GM21360 (cell line): Measurements from ENCODE around the gene FOXA1.

ENCODE experiments used
- ATAC-seq: cut with Tn5 transposase; IDR thresholded peaks from one replicate; pipeline ENCODE4 v1.9.1; 2021; ENCODE audit warnings: mild to moderate bottlenecking, moderate library complexity; ENCODE audit not compliant: unreplicated experiment

FOXA1 gene

DNA sequence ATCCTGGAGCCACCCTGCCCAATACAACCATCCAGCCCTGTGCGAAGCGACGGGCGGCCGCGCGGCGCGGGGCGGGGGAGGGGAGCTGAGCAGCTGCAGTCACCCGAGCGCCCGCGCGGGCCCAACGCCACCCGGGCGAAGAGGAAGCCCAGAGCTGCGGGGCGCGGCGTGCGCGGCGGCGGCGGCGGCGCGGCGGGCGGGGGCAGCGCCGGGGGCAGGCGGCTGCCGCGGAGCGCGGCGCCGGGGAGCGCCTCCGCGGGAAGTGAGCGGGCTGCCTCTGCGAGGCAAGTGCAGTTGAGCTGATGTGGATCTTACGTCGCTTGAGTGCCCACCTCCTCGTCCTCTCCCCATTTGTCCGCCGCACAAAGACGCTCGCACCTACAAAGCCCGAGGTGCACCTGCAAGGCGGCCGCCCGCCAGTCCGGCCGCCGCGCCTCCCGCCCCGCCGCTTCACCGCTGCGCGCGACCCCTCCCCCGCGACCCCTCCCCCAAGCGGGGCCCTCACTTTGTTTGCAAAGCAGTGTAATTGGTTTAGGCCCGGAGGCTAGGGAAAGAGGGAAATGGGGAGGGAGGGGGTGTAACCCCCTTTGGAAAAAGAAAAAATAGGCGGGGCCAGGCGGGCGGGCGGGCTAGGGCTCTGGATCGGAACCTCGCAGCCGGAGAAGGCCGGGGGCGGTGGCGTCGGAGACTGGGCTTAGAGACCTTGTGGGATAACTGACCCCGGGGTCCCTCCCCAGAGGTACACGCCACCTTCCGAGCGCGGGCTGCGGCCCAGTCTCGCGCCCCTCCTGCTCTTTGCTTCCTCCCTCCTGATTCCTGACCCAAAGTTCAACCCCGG, at the start of gene FOXA1, which contains the start of gene TTC6:
TSS of gene FOXA1 (minus strand) at position 279 of the 838 bp plus-strand sequence. CDS start at position 2, 277 bp downstream.
TSS of gene TTC6 (plus strand) at position 659 of the 838 bp plus-strand sequence. CDS start 26,436 bp downstream, outside the sequence.
- ATAC-seq = no peak

DNA sequence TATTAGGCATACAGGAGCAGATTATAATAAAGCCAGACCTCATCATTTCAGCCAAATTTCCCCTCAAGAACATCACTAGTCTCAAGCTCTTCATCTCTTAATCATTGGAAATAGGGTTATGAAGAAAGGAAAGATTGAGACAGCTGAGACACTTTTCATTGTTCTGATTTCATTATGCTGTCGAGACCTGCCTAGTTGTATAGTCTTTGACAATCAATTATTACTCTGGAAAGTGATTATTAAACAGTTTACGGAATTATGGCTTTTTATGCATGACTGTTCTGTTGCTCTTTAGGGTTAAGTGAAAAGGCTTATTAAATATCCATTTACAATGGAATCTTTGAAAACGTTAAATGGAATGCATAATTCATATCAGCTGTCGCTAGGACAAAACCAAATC, 48.7 kb upstream of the FOXA1 start:
- no peak for ATAC-seq

DNA sequence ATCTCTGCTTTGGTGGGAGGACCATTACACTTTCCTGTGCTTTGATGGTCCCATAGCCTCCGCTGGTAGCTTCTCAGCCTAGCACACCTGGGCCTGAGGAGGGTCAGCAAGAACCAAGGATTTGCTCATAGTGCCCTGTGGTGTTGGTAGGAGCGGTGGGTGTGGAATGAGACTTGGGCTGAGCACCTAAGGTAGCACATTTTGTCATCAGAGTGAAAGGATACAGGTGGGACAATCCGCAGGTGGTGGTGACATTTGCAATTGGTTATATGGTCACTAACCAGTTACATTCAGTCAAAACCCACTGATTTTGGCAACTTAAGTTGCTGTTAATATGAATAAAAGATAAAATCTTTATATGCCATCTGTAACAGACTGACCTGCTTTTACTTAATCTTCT, 47.1 kb upstream of the FOXA1 start:
- no peak for ATAC-seq

GRCh38 chr14:37641117-37641516, 46.1 kb upstream of the FOXA1 start:
- no peak for ATAC-seq

DNA sequence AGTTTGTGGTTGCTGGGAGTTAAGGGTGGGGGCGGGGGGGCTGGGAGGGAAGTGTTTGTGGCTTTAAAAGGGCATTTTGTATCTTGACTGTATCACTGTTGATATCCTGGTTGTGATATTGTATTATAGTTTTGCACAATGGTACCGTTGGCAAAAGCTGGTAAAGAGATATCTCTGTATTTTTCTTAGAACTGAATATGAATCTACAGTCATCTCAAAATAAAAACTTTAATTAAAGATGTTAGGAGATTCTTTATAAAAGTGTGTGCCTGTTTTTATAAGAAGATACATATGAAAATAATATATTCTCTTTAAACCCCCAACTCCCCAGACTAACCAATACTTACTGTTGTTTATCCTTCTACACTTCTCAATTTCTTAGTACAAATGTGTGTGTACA, 43.5 kb upstream of the FOXA1 start:
- no peak for ATAC-seq

GRCh38 chr14:37637341-37637740, 42.3 kb upstream of the FOXA1 start:
- ATAC-seq = no peak

GRCh38 chr14:37625597-37626595, 30.8 kb upstream of the FOXA1 start:
- ATAC-seq = no peak

DNA sequence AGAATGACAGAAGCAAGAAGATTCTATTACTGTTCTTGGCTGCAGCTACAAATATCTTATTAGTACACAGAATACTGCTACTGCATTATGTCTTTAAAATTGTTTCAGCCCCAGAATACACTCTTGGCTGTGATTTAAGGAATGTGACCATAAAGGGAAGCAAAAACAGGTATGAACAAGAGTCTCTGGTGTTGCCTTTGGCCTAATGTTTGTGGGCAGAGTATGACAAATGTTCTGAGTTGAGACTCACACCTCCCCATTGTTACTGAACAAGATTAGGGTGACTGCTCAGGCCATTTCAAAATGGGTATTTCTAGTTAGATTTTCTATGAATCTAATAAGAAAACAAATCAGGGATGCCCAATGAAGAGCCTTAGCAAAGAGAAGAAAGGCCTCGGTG, 28.9 kb upstream of the FOXA1 start:
- ATAC-seq = no peak

DNA sequence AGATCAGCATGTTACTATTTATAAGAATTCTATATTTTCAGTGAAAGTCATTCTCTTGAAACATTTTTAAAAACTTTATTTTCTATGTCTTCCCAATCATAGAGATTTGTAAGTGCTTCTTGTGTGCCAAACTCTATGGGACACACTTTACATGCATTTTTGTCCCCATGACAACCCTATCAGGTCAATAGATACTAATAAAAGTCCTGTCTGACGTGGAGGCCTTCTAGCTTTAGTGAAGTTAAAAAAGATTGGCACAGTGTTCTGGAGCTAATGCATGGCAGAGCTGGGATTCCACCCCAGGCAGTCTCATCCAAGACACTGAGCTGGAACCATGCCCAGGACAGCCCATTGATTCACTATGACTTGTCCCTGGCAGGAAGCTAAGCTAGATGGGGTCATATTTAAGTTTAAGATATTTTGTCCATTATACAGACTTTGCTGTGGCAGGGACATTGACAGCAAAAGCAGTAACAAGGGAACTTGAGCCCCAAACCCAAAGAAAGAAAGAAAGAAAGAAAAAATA, 28.4 kb upstream of the FOXA1 start:
- ATAC-seq = no peak

DNA sequence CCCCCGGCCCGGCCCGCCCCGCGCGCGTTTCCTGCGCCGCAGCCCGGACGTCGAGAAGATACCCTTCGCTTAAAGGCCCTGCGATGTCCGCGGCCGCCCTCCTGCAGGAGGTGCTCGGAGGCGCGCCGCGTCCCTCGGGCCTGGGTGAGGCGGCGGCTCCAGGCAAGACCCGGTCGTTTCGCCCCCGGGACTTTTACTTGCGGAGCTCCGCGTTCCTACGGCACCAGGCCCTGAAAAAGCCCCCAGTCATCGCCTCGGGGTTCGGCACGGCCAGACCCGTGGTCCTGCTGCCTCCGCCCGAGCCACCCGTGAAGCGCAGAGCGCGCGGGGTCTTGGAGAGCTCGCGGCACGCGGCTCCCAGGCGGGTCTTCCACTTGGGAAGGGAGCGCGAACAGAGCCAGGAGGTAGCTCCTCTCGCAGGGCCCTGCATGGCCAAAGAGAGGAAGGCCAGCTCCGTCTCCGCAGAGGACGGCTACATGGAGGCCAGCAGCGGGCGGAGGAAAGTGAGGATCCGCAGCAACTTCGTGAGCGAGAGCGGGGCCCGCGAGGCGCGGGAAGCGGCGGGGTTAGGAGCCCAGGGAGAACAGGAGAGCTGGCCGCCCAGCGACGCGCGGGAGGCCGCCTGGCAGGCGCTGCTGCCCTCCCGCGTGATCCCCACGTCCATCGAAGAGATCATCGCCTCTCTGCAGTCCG, 27.3 kb upstream of the FOXA1 start:
- no peak for ATAC-seq

GRCh38 chr14:37620856-37621255, 25.8 kb upstream of the FOXA1 start:
- no peak for ATAC-seq

DNA sequence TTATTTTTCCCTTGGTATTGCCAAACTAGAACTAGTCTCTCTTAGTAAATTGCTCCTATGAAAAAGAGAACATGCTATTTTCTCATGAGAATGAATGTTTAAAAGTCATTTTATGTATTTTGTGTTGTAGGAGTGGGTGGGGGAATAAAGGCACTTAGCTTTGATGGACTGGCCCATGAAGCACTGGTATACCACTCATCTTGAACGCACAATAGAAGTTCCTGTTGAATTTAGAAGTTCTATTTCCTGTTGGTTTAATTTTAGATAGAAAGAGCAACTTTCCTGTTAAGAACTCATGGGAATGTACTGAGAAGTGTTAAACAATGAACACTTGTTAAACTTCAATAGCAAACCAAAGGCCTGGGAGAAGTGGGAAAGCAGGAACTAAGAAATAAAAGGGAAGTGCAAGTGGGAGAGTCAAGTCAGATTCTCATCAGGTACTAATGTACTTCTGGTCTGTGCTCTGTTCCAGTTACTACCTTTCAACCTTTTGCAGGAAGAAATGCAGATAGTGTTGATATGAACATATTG, 23.5 kb upstream of the FOXA1 start:
- no peak for ATAC-seq

- ATAC-seq = no peak
Observed at GRCh38 chr14:37617864-37618365, 22.9 kb upstream of the FOXA1 start.

DNA sequence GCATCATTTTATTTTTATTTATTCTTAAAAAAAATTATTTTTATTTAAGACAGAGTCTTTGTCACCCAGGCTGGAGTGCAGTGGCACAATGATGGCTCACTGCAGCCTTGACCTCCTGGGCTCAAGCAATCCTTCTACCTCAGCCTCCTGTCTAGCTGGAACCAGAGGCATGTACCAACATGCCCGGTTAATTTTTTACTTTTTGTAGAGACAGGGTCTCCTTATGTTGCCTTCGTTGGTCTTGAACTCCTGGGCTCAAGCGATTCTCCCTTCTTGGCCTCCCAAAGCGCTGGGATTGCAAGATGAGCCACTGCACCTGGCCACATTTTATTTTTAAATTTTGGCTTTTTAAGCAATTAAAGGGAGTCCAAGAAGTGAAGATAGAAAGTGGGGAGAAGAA, 21.8 kb upstream of the FOXA1 start:
- no peak for ATAC-seq

GRCh38 chr14:37615582-37616289, 20.7 kb upstream of the FOXA1 start:
- no peak for ATAC-seq

DNA sequence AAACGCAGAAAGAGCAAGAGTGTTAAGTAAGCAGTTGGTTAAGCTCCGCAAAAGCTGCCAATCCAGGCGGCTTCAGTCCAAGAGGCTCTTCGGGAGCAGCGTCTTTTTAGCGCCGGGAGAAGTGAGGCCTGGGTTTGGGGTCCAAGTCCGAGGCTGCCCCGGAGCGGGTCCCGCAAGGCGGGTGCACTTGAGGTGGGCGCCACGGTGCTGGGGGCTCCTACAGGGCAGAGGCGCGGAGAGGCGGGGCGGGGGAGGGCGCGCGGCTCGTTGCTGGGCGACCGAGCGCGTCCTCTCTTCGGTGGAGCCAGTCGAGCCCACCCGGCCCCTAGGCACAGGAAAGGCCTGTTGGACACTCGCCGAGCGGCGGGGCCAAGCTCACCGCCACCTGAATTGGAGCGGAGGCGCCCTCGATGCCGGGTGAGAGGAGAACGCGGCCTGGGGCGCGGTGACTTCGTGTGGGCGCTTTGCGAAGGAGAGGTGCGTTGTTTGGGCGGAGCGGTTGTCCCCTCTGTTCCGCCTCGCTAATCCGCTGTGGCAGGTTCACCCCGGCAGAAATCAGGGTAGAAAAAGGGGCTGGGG, 16.0 kb upstream of the FOXA1 start:
- ATAC-seq = no peak

DNA sequence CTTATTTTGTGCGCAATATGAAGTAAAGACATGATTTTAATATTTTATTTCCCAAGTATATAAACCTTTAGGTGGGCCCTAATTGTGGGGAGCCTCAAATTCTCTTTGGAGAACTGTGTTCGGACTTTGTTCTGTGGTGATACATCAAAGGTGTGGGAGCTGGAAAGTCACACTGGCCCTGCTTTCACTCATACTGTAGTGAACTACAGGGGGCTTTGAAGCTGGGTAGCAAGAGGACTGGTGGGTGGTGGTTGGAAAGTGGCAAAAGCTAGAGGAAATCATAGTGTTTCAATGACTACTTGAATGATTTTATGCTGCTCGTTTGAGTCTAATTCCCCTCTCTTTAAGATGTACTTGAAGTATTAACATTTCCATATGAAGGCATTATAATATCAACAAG, 13.6 kb upstream of the FOXA1 start:
- no peak for ATAC-seq

DNA sequence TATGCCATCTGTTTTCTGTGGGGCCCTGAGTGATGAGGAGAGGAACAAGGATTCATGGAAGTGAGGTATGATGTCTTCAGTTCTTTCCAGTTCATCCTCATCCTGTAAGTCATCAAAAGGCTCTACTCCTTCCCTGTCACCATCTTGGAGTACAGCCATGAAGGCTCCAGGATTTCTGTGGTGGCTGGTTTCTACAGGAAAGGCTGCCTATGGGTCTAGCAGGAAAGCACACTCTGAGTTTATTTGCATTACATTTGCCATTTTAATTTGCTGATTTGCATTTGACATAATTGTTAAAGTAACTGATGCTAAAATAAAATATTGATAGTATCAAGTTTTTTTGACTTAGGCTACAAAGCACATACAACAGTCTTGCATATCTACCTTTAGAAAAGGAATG, 11.6 kb upstream of the FOXA1 start:
- no peak for ATAC-seq

GRCh38 chr14:37603688-37604251, 8.7 kb upstream of the FOXA1 start:
- ATAC-seq = no peak
